A549 (cell line): Measurements from ENCODE around the gene ADK. TPM values are rescaled to one million over a fixed set of nuclear protein-coding genes. Genes with fewer than 3 reads are reported as not detected.

Experiments
- ATAC-seq, 2 experiments: fragments of 200-7000 bp in 1 of 2; fragments of >200 bp in 1 of 2; cut with Nextera tagmentation in 1 of 2; cut with Tn5 transposase in 1 of 2; 3 replicates each; pipeline versions ENCODE4 v1.8.0 to v1.9.1; 2018 to 2020; ENCODE audit warnings: mild to moderate bottlenecking in 1 of 2, moderate library complexity in 1 of 2
- CTCF ChIA-PET: fragments of 300-600 bp; sonication (Branson Sonifier 250); formaldehyde crosslinking; extraction: SDS; loops from one replicate; lab custom pipeline; 2021; ENCODE audit warnings: antibody characterized with exemption, inconsistent platforms; lab: Yijun Ruan, JAX
- POLR2A ChIA-PET: fragments of 350-600 bp; formaldehyde crosslinking; extraction: SDS; loops from one replicate; lab custom pipeline; 2021; ENCODE audit warnings: antibody characterized with exemption, inconsistent platforms; lab: Yijun Ruan, JAX
- DNase-seq, 2 experiments: peaks; one replicate each; pipeline versions ENCODE4 v3.0.0 to v3.0.0-alpha.2; 2011 to 2016; ENCODE audit warnings: low read depth in 1 of 2, low spot score in 1 of 2
- FAIRE-seq: peaks from 2 replicates; lab custom pipeline; 2011; peaks lifted over from hg19 to GRCh38; lab: Jason Lieb, UNC
- H3K27ac ChIP-seq, 2 experiments: fragments of >200 bp; sonication (Bioruptor Twin); formaldehyde crosslinking; 3 replicates each; pipeline ENCODE4 v1.5.1; 2016 to 2017
- H3K4me1 ChIP-seq: fragments of >200 bp; sonication (Bioruptor Twin); formaldehyde crosslinking; 3 replicates; pipeline ENCODE4 v1.6.1; 2016
- H3K4me2 ChIP-seq: fragments of >200 bp; sonication (Bioruptor Twin); formaldehyde crosslinking; 3 replicates; pipeline ENCODE4 v1.6.1; 2016
- H3K4me3 ChIP-seq: fragments of >200 bp; sonication (Bioruptor Twin); formaldehyde crosslinking; 3 replicates; pipeline ENCODE4 v1.5.1; 2016
- H3K9me3 ChIP-seq: fragments of >200 bp; sonication (Bioruptor Twin); formaldehyde crosslinking; 3 replicates; pipeline ENCODE4 v1.6.1; 2016
- CBX2 ChIP-seq: fragments of 200-600 bp; sonication (generic); IDR thresholded peaks from 2 replicates; pipeline ENCODE4 v1.6.1; 2016; ENCODE audit warnings: low read depth, mild to moderate bottlenecking, borderline replicate concordance
- CEBPB ChIP-seq, 2 experiments: fragments of >200 bp in 1 of 2; sonication (Bioruptor Twin) in 1 of 2; formaldehyde crosslinking in 1 of 2; IDR thresholded peaks; 2 replicates each; pipeline ENCODE4 v1.6.1; 2012 to 2016
- ELK1 ChIP-seq: fragments of 150-350 bp; IDR thresholded peaks from 2 replicates; pipeline ENCODE4 v1.6.1; 2014; ENCODE audit warnings: low read depth, mild to moderate bottlenecking, low read length
- EP300 ChIP-seq, 2 experiments: fragments of >200 bp; sonication (Bioruptor Twin); formaldehyde crosslinking; IDR thresholded peaks; 2 replicates in 1 of 2; 3 replicates in 1 of 2; pipeline ENCODE4 v1.6.1; 2016 to 2017
- FOXS1 ChIP-seq: fragments of 250-450 bp; sonication (Bioruptor Pico); IDR thresholded peaks from 2 replicates; pipeline ENCODE4 v1.5.0; 2020; ENCODE audit warnings: mild to moderate bottlenecking, moderate library complexity
- HOXB5 ChIP-seq: fragments of 250-450 bp; sonication (Bioruptor Pico); IDR thresholded peaks from 2 replicates; pipeline ENCODE4 v1.5.0; 2020; ENCODE audit warnings: mild to moderate bottlenecking, moderate library complexity
- NPAS2 ChIP-seq: fragments of 250-450 bp; sonication (Bioruptor Pico); IDR thresholded peaks from 2 replicates; pipeline ENCODE4 v1.8.0; 2022; ENCODE audit warnings: mild to moderate bottlenecking, moderate library complexity, borderline replicate concordance
- RARB ChIP-seq: fragments of 250-450 bp; sonication (Bioruptor Pico); IDR thresholded peaks from 2 replicates; pipeline ENCODE4 v1.8.0; 2021; ENCODE audit warnings: mild to moderate bottlenecking, moderate library complexity
- RCOR1 ChIP-seq: fragments of 150-350 bp; IDR thresholded peaks from 2 replicates; pipeline ENCODE4 v1.6.1; 2014; ENCODE audit warnings: antibody characterized with exemption, low read length, low read depth
- REST ChIP-seq: fragments of 200-600 bp; sonication (generic); IDR thresholded peaks from 2 replicates; pipeline ENCODE4 v1.6.1; 2016; ENCODE audit warnings: antibody characterized with exemption, mild to moderate bottlenecking, moderate library complexity
- ZC3H11A ChIP-seq: fragments of 450-650 bp; IDR thresholded peaks from 2 replicates; pipeline ENCODE4 v1.6.1; 2014; ENCODE audit warnings: antibody characterized with exemption, mild to moderate bottlenecking
- ZNF302 ChIP-seq: fragments of 250-450 bp; sonication (Bioruptor Pico); IDR thresholded peaks from 2 replicates; pipeline ENCODE4 v1.9.0; 2021; ENCODE audit warnings: inconsistent platforms, mild to moderate bottlenecking, moderate library complexity
- WGBS: methylation state at CpG from one replicate; pipeline ENCODE4 v1.1.6; 2017; ENCODE audit errors: missing lambda C conversion rate; 5-methylcytosine and 5-hydroxymethylcytosine counted together
- polyA plus RNA-seq, 4 experiments: library from polyadenylated mRNA; depleted of rRNA in 3 of 4; stranded (reverse); fragments of >200 nt; fragmentation: RNase III in 1 of 4; extraction: RNeasy Plus Mini Kit Qiagen cat#74134 plus additional on column Dnase treatment in 1 of 4; gene quantifications; 2 replicates in 3 of 4; 3 replicates in 1 of 4; pipeline ENCODE4 v1.2.3, GENCODE V29; 2011 to 2017
- TF ChIP-seq, protein P1 (sequence below): IDR thresholded peaks from 2 replicates; pipeline ENCODE4 v1.6.1; 2012
- TF ChIP-seq, protein P2 (sequence below): fragments of 250-450 bp; sonication (Bioruptor Pico); IDR thresholded peaks from 2 replicates; pipeline ENCODE4 v1.5.0; 2021; ENCODE audit warnings: mild to moderate bottlenecking, moderate library complexity, borderline replicate concordance

The ADK gene
- polyA plus RNA-seq, 2 of the 4 experiments (the other 2 are of a cell fraction), result 35.8 to 40.7 TPM

DNA sequence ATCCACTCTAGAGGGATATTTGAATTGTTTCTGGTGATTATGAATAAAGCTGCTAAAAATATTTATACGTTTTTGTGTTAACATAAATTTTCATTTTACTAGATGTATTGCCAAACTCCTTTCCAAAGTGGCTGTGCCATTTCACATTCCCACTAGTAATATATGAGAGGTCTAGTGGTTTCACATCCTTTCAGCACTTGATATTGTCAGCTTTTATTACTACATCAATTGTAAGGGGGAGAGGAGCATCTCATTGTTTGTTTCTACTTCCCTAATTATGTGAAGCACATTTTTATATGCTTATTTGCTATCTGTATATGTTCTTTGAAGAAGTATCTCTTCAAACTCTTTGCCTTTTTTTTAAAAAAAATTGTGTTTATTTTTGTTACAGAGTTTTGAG, 184.5 kb downstream of the ADK start:
- ChIA-PET POLR2A (no interaction called here), CTCF (no interaction called here)
- ATAC-seq (no peak), DNase-seq (no peak), FAIRE-seq (no peak)
- H3K9me3 ChIP-seq, result no peaks in the 10 kb centered on the region
- no peak overlapping the region for H3K4me2 ChIP-seq
- H3K4me3 ChIP-seq, result no peak overlapping the region
- 85% methylated on average over 1 of the region's 1 CpG for WGBS
- no peak overlapping the region for H3K27ac ChIP-seq
- TF ChIP-seq EP300 (IDR thresholded peaks at IDR 0.05) (no peak), ZC3H11A (no peak), ZNF302 (CRISPR knock-in tag) (no peak), ELK1 (no peak), CBX2 (no peak), FOXS1 (CRISPR knock-in tag) (no peak), REST (no peak), CEBPB (IDR thresholded peaks at IDR 0.05) (no peak), HOXB5 (no peak)
- TF ChIP-seq, protein P1, sequence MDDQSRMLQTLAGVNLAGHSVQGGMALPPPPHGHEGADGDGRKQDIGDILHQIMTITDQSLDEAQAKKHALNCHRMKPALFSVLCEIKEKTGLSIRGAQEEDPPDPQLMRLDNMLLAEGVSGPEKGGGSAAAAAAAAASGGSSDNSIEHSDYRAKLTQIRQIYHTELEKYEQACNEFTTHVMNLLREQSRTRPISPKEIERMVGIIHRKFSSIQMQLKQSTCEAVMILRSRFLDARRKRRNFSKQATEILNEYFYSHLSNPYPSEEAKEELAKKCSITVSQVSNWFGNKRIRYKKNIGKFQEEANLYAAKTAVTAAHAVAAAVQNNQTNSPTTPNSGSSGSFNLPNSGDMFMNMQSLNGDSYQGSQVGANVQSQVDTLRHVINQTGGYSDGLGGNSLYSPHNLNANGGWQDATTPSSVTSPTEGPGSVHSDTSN, result no peak
- H3K4me1 ChIP-seq, result peaks cover 17% of the 10 kb centered on the region

DNA sequence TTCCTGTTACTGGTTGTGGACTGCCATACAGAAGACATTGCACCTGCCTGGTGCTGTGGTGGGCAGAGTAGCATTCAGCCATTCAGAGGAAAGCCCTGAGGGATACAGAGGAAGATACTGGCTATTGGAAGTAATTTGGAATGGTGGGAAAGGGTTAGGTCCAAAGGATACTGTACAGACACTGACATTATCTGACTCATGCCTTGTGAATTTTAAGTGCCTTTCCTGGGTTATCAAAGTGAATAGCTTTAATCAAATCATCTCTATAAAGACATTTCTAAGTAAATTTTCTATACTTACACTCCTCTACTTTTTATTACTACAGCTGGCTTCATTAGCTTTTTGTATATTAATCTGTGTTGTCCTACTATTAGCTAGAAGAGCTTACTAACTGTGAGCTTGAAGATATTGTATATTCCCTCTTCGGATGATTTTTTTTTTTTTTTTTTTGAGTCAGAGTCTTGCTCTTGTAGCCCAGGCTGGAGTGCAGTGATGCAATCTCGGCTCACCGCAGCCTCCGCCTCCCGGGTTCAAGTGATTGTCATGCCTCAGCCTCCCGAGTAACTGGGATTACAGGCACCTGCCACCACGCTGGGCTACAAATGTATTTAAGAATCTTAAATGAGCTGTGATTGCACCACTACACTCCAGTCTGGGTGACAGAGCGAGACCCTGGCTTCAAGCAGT, 186.5 kb downstream of the ADK start:
- TF ChIP-seq NPAS2 (CRISPR knock-in tag) (no peak), REST (no peak), CEBPB (IDR thresholded peaks at IDR 0.05) (peak in 1 of 2 experiments; percentile 51; a peak in 2 of 4 replicates), RCOR1 (no peak), ELK1 (no peak), RARB (CRISPR knock-in tag) (no peak)
- TF ChIP-seq, protein P2, sequence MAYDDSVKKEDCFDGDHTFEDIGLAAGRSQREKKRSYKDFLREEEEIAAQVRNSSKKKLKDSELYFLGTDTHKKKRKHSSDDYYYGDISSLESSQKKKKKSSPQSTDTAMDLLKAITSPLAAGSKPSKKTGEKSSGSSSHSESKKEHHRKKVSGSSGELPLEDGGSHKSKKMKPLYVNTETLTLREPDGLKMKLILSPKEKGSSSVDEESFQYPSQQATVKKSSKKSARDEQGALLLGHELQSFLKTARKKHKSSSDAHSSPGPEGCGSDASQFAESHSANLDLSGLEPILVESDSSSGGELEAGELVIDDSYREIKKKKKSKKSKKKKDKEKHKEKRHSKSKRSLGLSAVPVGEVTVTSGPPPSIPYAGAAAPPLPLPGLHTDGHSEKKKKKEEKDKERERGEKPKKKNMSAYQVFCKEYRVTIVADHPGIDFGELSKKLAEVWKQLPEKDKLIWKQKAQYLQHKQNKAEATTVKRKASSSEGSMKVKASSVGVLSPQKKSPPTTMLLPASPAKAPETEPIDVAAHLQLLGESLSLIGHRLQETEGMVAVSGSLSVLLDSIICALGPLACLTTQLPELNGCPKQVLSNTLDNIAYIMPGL (CRISPR knock-in tag), result no peak
- DNase-seq (peak in 1 of 2 experiments; percentile 16), FAIRE-seq (no peak), ATAC-seq (peak; percentile 34 to 76; a peak in 4 of 6 replicates)
- CTCF ChIA-PET, result interaction anchor here (0.6 to 1.4 kb wide), 3 partner anchors 10 to 203 kb away, joined by 3 to 4 read pairs (median 3); no protein-coding TSS in a partner anchor
- POLR2A ChIA-PET, result no interaction called here
- peak overlapping the region; percentile 27 for H3K4me2 ChIP-seq
- H3K4me1 ChIP-seq, result peaks cover 17% of the 10 kb centered on the region
- no peak overlapping the region for H3K4me3 ChIP-seq
- H3K27ac ChIP-seq, result peak overlapping the region in 1 of 2 experiments; percentile 32; a peak in 2 of 6 replicates
- H3K9me3 ChIP-seq, result no peaks in the 10 kb centered on the region
- WGBS, result 70% methylated on average over 8 of the region's 8 CpGs
